Hepatocyte (in vitro differentiated cells): ENCODE measurements around the gene ZMAT5. TPM values are rescaled to one million over a fixed set of nuclear protein-coding genes. Genes with fewer than 3 reads are reported as not detected.
A peak's percentile ranks its signal among the peaks of the same experiment; 100 is the strongest.

Experiments
- DNase-seq: peaks from one replicate; pipeline ENCODE4 v3.0.0-alpha.2; 2016; ENCODE audit warnings: low spot score
- H2AFZ ChIP-seq: fragments of 200-600 bp; sonication (generic); 2 replicates; pipeline ENCODE4 v1.6.0; 2016; ENCODE audit warnings: antibody characterized with exemption, mild to moderate bottlenecking
- H3K27ac ChIP-seq: fragments of 200-600 bp; sonication (generic); 2 replicates; pipeline ENCODE4 v1.5.1; 2016; ENCODE audit warnings: mild to moderate bottlenecking
- H3K27me3 ChIP-seq: fragments of 200-600 bp; sonication (generic); 2 replicates; pipeline ENCODE4 v1.6.1; 2016
- H3K36me3 ChIP-seq: fragments of 200-600 bp; sonication (generic); replicated peaks from 2 replicates; pipeline ENCODE4 v1.5.1; 2016; ENCODE audit warnings: low read depth; ENCODE audit not compliant: insufficient read depth
- H3K4me1 ChIP-seq: fragments of 200-600 bp; sonication (generic); 2 replicates; pipeline ENCODE4 v1.5.1; 2016; ENCODE audit warnings: mild to moderate bottlenecking, moderate library complexity; ENCODE audit not compliant: insufficient read depth
- H3K4me2 ChIP-seq: fragments of 200-600 bp; sonication (generic); 2 replicates; pipeline ENCODE4 v1.6.0; 2016
- H3K4me3 ChIP-seq: fragments of 200-600 bp; sonication (generic); 2 replicates; pipeline ENCODE4 v1.5.1; 2016; ENCODE audit warnings: mild to moderate bottlenecking
- H3K79me2 ChIP-seq: fragments of 200-600 bp; sonication (generic); 2 replicates; pipeline ENCODE4 v1.6.0; 2017; ENCODE audit warnings: mild to moderate bottlenecking
- H3K9me2 ChIP-seq: fragments of 200-600 bp; sonication (generic); replicated peaks from 2 replicates; pipeline ENCODE4 v1.6.0; 2017; ENCODE audit warnings: mild to moderate bottlenecking; ENCODE audit not compliant: insufficient read depth
- H3K9me3 ChIP-seq: fragments of 200-600 bp; sonication (generic); 2 replicates; pipeline ENCODE4 v1.5.1; 2016; ENCODE audit warnings: low read depth, mild to moderate bottlenecking
- H4K20me1 ChIP-seq: fragments of 200-600 bp; sonication (generic); 2 replicates; pipeline ENCODE4 v1.6.0; 2016; ENCODE audit warnings: mild to moderate bottlenecking; ENCODE audit not compliant: insufficient read depth, poor library complexity, severe bottlenecking
- CTCF ChIP-seq: fragments of 200-600 bp; sonication (generic); IDR thresholded peaks from 2 replicates; pipeline ENCODE4 v1.5.1; 2016; ENCODE audit warnings: antibody characterized with exemption, mild to moderate bottlenecking; ENCODE audit not compliant: poor library complexity
- EZH2 ChIP-seq: fragments of 200-600 bp; sonication (generic); IDR thresholded peaks from 2 replicates; pipeline ENCODE4 v1.6.1; 2016; ENCODE audit warnings: antibody characterized with exemption, mild to moderate bottlenecking, borderline replicate concordance
- EZH2phosphoT487 ChIP-seq: fragments of 200-600 bp; sonication (generic); IDR thresholded peaks from one replicate; pipeline ENCODE4 v1.6.1; 2018; ENCODE audit warnings: antibody characterized with exemption, mild to moderate bottlenecking, low read depth, moderate library complexity; ENCODE audit not compliant: unreplicated experiment, severe bottlenecking
- WGBS: methylation state at CpG from one replicate; pipeline ENCODE4 v1.1.6; 2016; ENCODE audit warnings: low lambda C conversion rate; ENCODE audit errors: missing lambda C conversion rate; 5-methylcytosine and 5-hydroxymethylcytosine counted together
- polyA plus RNA-seq: library from polyadenylated mRNA; unstranded; fragments of >200 nt; fragmentation: Nextera tagmentation; extraction: Ambion mirVana; gene quantifications from 2 replicates; pipeline ENCODE4 v1.2.1, GENCODE V29; 2016
- total RNA-seq: library from RNA; depleted of rRNA; stranded (reverse); fragments of >200 nt; gene quantifications from 2 replicates; pipeline ENCODE4 v1.2.3, GENCODE V29; 2014

ZMAT5 gene
- total and polyA plus RNA-seq, 2 experiments from 2014 or later: 18.2 to 38.5 TPM

- peak; percentile 96 for DNase-seq
- Histone ChIP-seq H4K20me1 (no peaks in the 10 kb centered on the region), H3K9me3 (no peaks in the 10 kb centered on the region), H3K9me2 (no peaks in the 10 kb centered on the region), H3K4me1 (peaks cover 12% of the 10 kb centered on the region), H3K36me3 (no peaks in the 10 kb centered on the region), H3K79me2 (peaks cover 41% of the 10 kb centered on the region), H3K4me3 (peak within 1 kb of the TSS; percentile 44), H3K4me2 (peak within 1 kb of the TSS; percentile 75), H2AFZ (peak within 1 kb of the TSS; percentile 79), H3K27ac (peak within 1 kb of the TSS; percentile 84), H3K27me3 (no peaks in the 10 kb centered on the region)
- 11% methylated on average over 46 of the region's 46 CpGs for WGBS
- TF ChIP-seq CTCF (no peak), EZH2 (no peak), EZH2phosphoT487 (no peak)
Observed at GRCh38 chr22:29767171-29768051, 604 bp upstream of the ZMAT5 start, which contains the start of gene UQCR10. TSS of gene UQCR10 (plus strand) at chr22:29767369. CDS start at chr22:29767399, 30 bp downstream.

GRCh38 chr22:29765905-29766631 is 739 bp downstream of the ZMAT5 start:
- Histone ChIP-seq H3K9me3 (no peaks in the 10 kb centered on the region), H3K27ac (peak overlapping the region; percentile 84), H3K36me3 (no peaks in the 10 kb centered on the region), H4K20me1 (no peaks in the 10 kb centered on the region), H3K27me3 (no peaks in the 10 kb centered on the region), H3K79me2 (peaks cover 41% of the 10 kb centered on the region), H3K4me3 (peak overlapping the region; percentile 42), H3K9me2 (no peaks in the 10 kb centered on the region), H3K4me1 (peaks cover 12% of the 10 kb centered on the region), H2AFZ (peak overlapping the region; percentile 69), H3K4me2 (peak overlapping the region; percentile 75)
- TF ChIP-seq CTCF (no peak), EZH2phosphoT487 (no peak), EZH2 (no peak)
- DNase-seq: peak; percentile 61
- WGBS: 59% methylated on average over 15 of the region's 15 CpGs

DNA sequence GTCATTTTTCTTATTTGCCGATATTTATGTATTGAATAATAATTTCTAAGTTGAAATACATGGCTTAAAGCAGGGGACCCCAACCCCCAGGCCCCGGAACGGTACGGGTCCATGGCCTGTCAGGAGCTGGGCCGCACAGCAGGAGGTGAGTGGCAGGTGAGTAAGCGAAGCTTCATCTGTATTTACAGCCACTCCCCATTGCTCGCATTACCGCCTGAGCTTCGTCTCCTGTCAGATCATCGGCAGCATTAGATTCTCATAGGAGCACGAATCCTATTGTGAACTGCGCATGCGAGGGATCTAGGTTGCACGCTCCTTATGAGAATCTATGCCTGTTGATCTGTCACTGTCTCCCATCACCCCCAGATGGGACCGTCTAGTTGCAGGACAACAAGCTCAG is 4.5 kb downstream of the ZMAT5 start:
- TF ChIP-seq EZH2phosphoT487 (no peak), EZH2 (no peak), CTCF (no peak)
- Histone ChIP-seq H3K27me3 (no peaks in the 10 kb centered on the region), H3K9me3 (no peaks in the 10 kb centered on the region), H3K9me2 (no peaks in the 10 kb centered on the region), H3K4me3 (no peak overlapping the region), H3K4me1 (peaks cover 4% of the 10 kb centered on the region), H3K36me3 (no peaks in the 10 kb centered on the region), H3K27ac (no peak overlapping the region), H4K20me1 (no peaks in the 10 kb centered on the region), H2AFZ (no peak overlapping the region), H3K4me2 (no peak overlapping the region), H3K79me2 (peaks cover 14% of the 10 kb centered on the region)
- WGBS: 79% methylated on average over 15 of the region's 15 CpGs
- no peak for DNase-seq
